Endothelial cell of umbilical vein (primary cell): ENCODE data around the gene RNLS.

Source experiments
- EZH2 ChIP-seq: IDR thresholded peaks from 2 replicates; pipeline ENCODE4 v1.6.1; 2012; ENCODE audit warnings: borderline replicate concordance, low read depth, mild to moderate bottlenecking, moderate library complexity, low read length, inconsistent platforms; ENCODE audit not compliant: severe bottlenecking
- GATA2 ChIP-seq: IDR thresholded peaks from 2 replicates; pipeline ENCODE4 v1.7.0; 2011; ENCODE audit warnings: low read depth, mild to moderate bottlenecking, moderate library complexity, mixed read lengths, low read length; ENCODE audit not compliant: insufficient read length, insufficient read depth
- JUN ChIP-seq: IDR thresholded peaks from 2 replicates; pipeline ENCODE4 v1.6.1; 2011; ENCODE audit warnings: borderline replicate concordance, low read depth; ENCODE audit not compliant: insufficient read length, insufficient read depth
- MAX ChIP-seq: IDR thresholded peaks from 2 replicates; pipeline ENCODE4 v1.6.1; 2011; ENCODE audit not compliant: insufficient read depth, insufficient read length
- MYC ChIP-seq: IDR thresholded peaks from one replicate; pipeline ENCODE4 v1.6.1; 2011; ENCODE audit warnings: mild to moderate bottlenecking, low read depth, low read length
- POLR2A ChIP-seq: IDR thresholded peaks from 2 replicates; pipeline ENCODE4 v1.6.1; 2012; ENCODE audit warnings: low read depth, mild to moderate bottlenecking, control low read depth, low read length
- POLR2AphosphoS5 ChIP-seq: IDR thresholded peaks from 2 replicates; pipeline ENCODE4 v1.6.1; 2012; ENCODE audit warnings: low read depth, mild to moderate bottlenecking, control low read depth, low read length, moderate library complexity; ENCODE audit not compliant: insufficient read depth
- TF ChIP-seq, protein P1 (sequence below), 2 donors: IDR thresholded peaks; 1 replicate in 1 of 2; 2 replicates in 1 of 2; pipeline ENCODE4 v1.5.1; 2011; ENCODE audit warnings: low read length in 2 of 2, mild to moderate bottlenecking in 2 of 2, moderate library complexity in 2 of 2, control low read depth in 1 of 2, inconsistent platforms in 1 of 2, low read depth in 1 of 2; ENCODE audit not compliant: insufficient read depth in 1 of 2; ENCODE audit errors: extremely low read depth in 1 of 2

DNA sequence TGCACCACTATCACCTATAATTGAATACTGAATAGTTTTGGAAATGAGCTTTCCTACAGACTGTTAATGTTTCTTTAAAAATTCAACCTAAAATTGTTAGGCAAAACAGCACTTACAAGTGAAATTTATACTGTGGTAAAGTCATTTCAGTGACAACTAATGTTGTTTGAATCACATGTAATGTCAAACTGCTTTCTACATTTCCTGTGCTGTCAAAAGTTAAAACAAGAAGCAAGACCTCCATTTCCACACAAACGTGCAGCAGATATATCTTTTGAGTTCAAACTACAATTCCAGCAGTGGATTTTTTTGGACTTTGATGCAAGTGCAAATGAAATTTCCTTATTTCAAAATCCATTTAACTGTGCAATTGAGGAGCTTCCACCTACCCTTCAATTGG lies 199.8 kb downstream of the RNLS start:
- TF ChIP-seq, protein P1, sequence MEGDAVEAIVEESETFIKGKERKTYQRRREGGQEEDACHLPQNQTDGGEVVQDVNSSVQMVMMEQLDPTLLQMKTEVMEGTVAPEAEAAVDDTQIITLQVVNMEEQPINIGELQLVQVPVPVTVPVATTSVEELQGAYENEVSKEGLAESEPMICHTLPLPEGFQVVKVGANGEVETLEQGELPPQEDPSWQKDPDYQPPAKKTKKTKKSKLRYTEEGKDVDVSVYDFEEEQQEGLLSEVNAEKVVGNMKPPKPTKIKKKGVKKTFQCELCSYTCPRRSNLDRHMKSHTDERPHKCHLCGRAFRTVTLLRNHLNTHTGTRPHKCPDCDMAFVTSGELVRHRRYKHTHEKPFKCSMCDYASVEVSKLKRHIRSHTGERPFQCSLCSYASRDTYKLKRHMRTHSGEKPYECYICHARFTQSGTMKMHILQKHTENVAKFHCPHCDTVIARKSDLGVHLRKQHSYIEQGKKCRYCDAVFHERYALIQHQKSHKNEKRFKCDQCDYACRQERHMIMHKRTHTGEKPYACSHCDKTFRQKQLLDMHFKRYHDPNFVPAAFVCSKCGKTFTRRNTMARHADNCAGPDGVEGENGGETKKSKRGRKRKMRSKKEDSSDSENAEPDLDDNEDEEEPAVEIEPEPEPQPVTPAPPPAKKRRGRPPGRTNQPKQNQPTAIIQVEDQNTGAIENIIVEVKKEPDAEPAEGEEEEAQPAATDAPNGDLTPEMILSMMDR (IDR thresholded peaks at IDR 0.05; ENCODE audit: extremely low read depth in 1 of 2, insufficient read depth in 1 of 2, low read depth in 1 of 2, low read length in 2 of 2) = no peak
- TF ChIP-seq EZH2 (no peak), MYC (no peak), POLR2AphosphoS5 (no peak), MAX (no peak), GATA2 (no peak), POLR2A (no peak), JUN (no peak)
